A673 (cell line): ENCODE data around the gene PLCD1. TPM values are rescaled to one million over a fixed set of nuclear protein-coding genes. Genes with fewer than 3 reads are reported as not detected.

Experiments used
- BruUV-seq: library from RNA; stranded (reverse); fragments of 400-500 nt; replicated peaks from 2 replicates; lab custom pipeline; 2021; lab: Mats Ljungman, UMichigan
- CTCF ChIA-PET: fragments of 300-600 bp; sonication (Branson Sonifier 250); formaldehyde crosslinking; loops from one replicate; lab custom pipeline; 2022; ENCODE audit warnings: antibody characterized with exemption; lab: Charles Lee
- POLR2A ChIA-PET: fragments of 300-600 bp; sonication (Branson Sonifier 250); formaldehyde crosslinking; loops from one replicate; lab custom pipeline; 2022; ENCODE audit warnings: antibody characterized with exemption; ENCODE audit not compliant: low non-redundant PET; lab: Charles Lee
- DNase-seq: peaks from one replicate; pipeline ENCODE4 v3.0.0-alpha.2; 2015; ENCODE audit warnings: low spot score
- H3K27ac ChIP-seq: fragments of 200-600 bp; sonication (generic); 2 replicates; pipeline ENCODE4 v1.5.1; 2016; ENCODE audit warnings: mixed run types, low read depth, mild to moderate bottlenecking, mixed read lengths, antibody characterized with exemption, low read length; ENCODE audit not compliant: poor library complexity, severe bottlenecking
- H3K27me3 ChIP-seq: fragments of 200-600 bp; sonication (generic); replicated peaks from 2 replicates; pipeline ENCODE4 v1.6.1; 2017; ENCODE audit warnings: mixed run types, low read depth, mild to moderate bottlenecking, mixed read lengths, antibody characterized with exemption, low read length; ENCODE audit not compliant: insufficient read depth, poor library complexity
- H3K36me3 ChIP-seq: fragments of 200-600 bp; sonication (generic); 2 replicates; pipeline ENCODE4 v1.6.1; 2016; ENCODE audit warnings: mixed run types, mild to moderate bottlenecking, mixed read lengths, antibody characterized with exemption, low read length; ENCODE audit not compliant: insufficient read depth, poor library complexity, severe bottlenecking
- H3K4me1 ChIP-seq: fragments of 200-600 bp; sonication (generic); 2 replicates; pipeline ENCODE4 v1.6.1; 2017; ENCODE audit warnings: mixed run types, mild to moderate bottlenecking, mixed read lengths, antibody characterized with exemption, low read length; ENCODE audit not compliant: insufficient read depth, poor library complexity, severe bottlenecking
- H3K4me3 ChIP-seq: fragments of 200-600 bp; sonication (generic); 2 replicates; pipeline ENCODE4 v1.5.1; 2016; ENCODE audit warnings: low read depth, mixed run types, mild to moderate bottlenecking, mixed read lengths, low read length; ENCODE audit not compliant: poor library complexity, severe bottlenecking
- H3K9me3 ChIP-seq: fragments of 200-600 bp; sonication (generic); 2 replicates; pipeline ENCODE4 v1.6.1; 2016; ENCODE audit warnings: mixed run types, low read depth, mild to moderate bottlenecking, mixed read lengths, antibody characterized with exemption, low read length; ENCODE audit not compliant: poor library complexity, severe bottlenecking
- CTCF ChIP-seq: fragments of 300-800, 200-600 bp; sonication (generic); conservative IDR thresholded peaks from 2 replicates; pipeline ENCODE4 v1.5.1; 2017; ENCODE audit warnings: low read depth, mild to moderate bottlenecking, antibody characterized with exemption, low read length, moderate library complexity, mixed read lengths
- EZH2 ChIP-seq: fragments of 200-600 bp; sonication (generic); IDR thresholded peaks from 2 replicates; pipeline ENCODE4 v1.6.1; 2017; ENCODE audit warnings: borderline replicate concordance, low read depth, mild to moderate bottlenecking, mixed read lengths, antibody characterized with exemption, low read length; ENCODE audit not compliant: poor library complexity, severe bottlenecking
- intact Hi-C: fragments of 100-400 bp; cut with micrococcal nuclease; formaldehyde crosslinking; loops from one replicate; pipeline ENCODE4 v1.10.0; 2022; ENCODE audit not compliant: unreplicated experiment
- total RNA-seq: library from RNA; stranded (reverse); gene quantifications from 2 replicates; pipeline ENCODE4 v1.2.3, GENCODE V29; 2021

The PLCD1 gene
- total RNA-seq, 1 experiment from 2014 or later, result 1.1 TPM

- Histone ChIP-seq H3K9me3 (no peaks in the 10 kb centered on the region), H3K4me3 (no peak overlapping the region), H3K27ac (no peak overlapping the region), H3K27me3 (no peaks in the 10 kb centered on the region), H3K36me3 (no peaks in the 10 kb centered on the region), H3K4me1 (peaks cover 5% of the 10 kb centered on the region)
- DNase-seq, result no peak
- no peak for TF ChIP-seq EZH2
- CTCF ChIA-PET, result no interaction called here
- intact Hi-C loops, result no loop called here
- no TSS peak for BruUV-seq
- POLR2A ChIA-PET, result no interaction called here
These were observed 29.6 kb downstream of the PLCD1 start for GRCh38 chr3:37999836-38000235.

GRCh38 chr3:37997791-37998370 lies 31.6 kb downstream of the PLCD1 start:
- no peak for TF ChIP-seq CTCF
- TF ChIP-seq EZH2, result no peak
- H3K27me3 ChIP-seq, result no peaks in the 10 kb centered on the region
- H3K27ac ChIP-seq, result no peak overlapping the region
- no peaks in the 10 kb centered on the region for H3K9me3 ChIP-seq
- H3K4me1 ChIP-seq, result peaks cover 5% of the 10 kb centered on the region
- DNase-seq, result no peak
- H3K36me3 ChIP-seq, result no peaks in the 10 kb centered on the region
- CTCF ChIA-PET, result interaction anchor here (0.7 kb wide), 1 partner anchor 234 kb away, joined by 5 read pairs; no protein-coding TSS in a partner anchor
- BruUV-seq, result no TSS peak
- no peak overlapping the region for H3K4me3 ChIP-seq
- intact Hi-C loops, result no loop called here
- POLR2A ChIA-PET, result no interaction called here

DNA sequence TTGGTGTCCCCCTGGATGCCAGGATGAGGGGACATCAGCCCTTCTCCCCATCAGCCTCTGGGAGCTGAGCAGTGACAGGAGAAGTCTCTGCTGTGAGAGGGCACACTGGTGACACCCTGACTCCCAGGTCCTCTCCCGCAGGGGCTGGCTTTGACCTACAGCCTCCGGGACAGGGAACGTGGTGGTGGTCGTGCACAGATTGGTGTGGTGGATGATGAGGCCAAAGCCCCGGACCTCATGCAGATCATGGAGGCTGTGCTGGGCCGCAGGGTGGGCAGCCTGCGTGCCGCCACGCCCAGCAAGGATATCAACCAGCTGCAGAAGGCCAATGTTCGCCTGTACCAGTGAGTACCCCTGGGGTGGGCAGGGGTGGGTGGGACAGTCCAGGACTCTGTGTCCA lies 32.1 kb downstream of the PLCD1 start:
- no peak for DNase-seq
- POLR2A ChIA-PET, result no interaction called here
- Histone ChIP-seq H3K4me3 (no peak overlapping the region), H3K36me3 (no peaks in the 10 kb centered on the region), H3K27ac (no peak overlapping the region), H3K27me3 (no peaks in the 10 kb centered on the region), H3K9me3 (no peaks in the 10 kb centered on the region), H3K4me1 (peaks cover 5% of the 10 kb centered on the region)
- CTCF ChIA-PET, result interaction anchor here (0.7 to 1.1 kb wide), 3 partner anchors 41 to 233 kb away, joined by 3 to 8 read pairs (median 5); no protein-coding TSS in a partner anchor
- no peak for TF ChIP-seq CTCF
- TF ChIP-seq EZH2, result no peak
- no TSS peak for BruUV-seq
- intact Hi-C loops, result no loop called here
